D721Med (cell line): ENCODE data around the gene REV3L.

ENCODE experiments used
- DNase-seq: peaks from one replicate; pipeline ENCODE4 v3.0.0; 2011; ENCODE audit warnings: low spot score; ENCODE audit not compliant: insufficient read length
- FAIRE-seq: peaks from 2 replicates; lab custom pipeline; 2011; peaks lifted over from hg19 to GRCh38; lab: Jason Lieb, UNC
- CTCF ChIP-seq: IDR thresholded peaks from 2 replicates; pipeline ENCODE4 v1.5.1; 2012; ENCODE audit warnings: mild to moderate bottlenecking, control low read depth; ENCODE audit not compliant: insufficient read depth; ENCODE audit errors: missing control alignments

The REV3L gene

GRCh38 chr6:111450636-111451035 lies 32.4 kb downstream of the REV3L start:
- no peak for DNase-seq
- TF ChIP-seq CTCF, result no peak
- no peak for FAIRE-seq

DNA sequence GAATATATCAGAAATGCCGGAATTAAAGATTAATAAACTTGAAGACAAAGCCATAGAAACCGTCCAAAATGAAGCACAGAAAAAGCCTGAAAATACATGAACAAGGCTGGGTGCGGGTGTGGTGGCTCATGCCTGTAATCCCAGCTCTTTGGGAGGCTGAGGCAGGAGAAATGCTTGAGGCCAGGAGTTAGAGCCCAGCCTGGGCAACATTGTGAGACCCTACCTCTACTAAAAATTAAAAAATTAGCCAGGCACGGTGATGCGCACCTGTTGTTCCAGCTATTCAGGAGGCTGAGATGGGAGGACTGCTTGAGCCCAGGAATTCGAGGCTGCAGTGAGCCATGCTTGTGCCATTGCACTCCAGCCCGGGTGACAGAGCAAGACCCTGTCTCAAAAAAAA lies 32.9 kb downstream of the REV3L start:
- DNase-seq (no peak), FAIRE-seq (no peak)
- no peak for TF ChIP-seq CTCF

GRCh38 chr6:111449129-111449528 lies 33.9 kb downstream of the REV3L start:
- no peak for FAIRE-seq
- no peak for TF ChIP-seq CTCF

GRCh38 chr6:111447051-111447450 lies 36.0 kb downstream of the REV3L start:
- DNase-seq (no peak), FAIRE-seq (no peak)
- no peak for TF ChIP-seq CTCF

More at GRCh38 chr6:111449129-111449528, 33.9 kb downstream of the REV3L start:
- DNase-seq, result no peak

- no peak for FAIRE-seq
- no peak for TF ChIP-seq CTCF
- no peak for DNase-seq
Observed at GRCh38 chr6:111445861-111446267, 37.2 kb downstream of the REV3L start.

DNA sequence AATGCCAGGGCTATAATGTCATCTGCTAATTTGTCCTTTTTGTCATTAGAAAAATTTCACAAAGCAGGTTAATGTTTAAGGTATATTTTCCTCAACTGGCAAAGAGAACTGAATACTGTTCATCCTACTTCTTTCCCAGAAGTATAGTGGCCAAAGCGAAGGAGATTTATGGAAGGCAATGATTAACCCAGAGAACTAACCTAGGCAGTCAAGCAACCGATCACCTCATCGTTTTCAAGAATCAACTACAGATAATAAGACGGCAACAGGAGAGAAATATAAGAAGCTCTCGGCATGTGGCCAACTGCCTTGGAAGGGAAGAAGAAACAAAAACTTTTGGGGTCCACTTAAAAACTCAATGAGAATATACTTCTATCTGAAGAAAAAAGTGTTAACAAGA lies 38.2 kb downstream of the REV3L start:
- TF ChIP-seq CTCF, result no peak
- DNase-seq (no peak), FAIRE-seq (no peak)

GRCh38 chr6:111441678-111442243 lies 41.3 kb downstream of the REV3L start:
- no peak for FAIRE-seq
- no peak for TF ChIP-seq CTCF
- no peak for DNase-seq
